ENCODE results near the gene MARCHF3.

MARCHF3 gene

GRCh38 chr5:126973193-126973592 is 57.2 kb downstream of the MARCHF3 start:
- TF ChIP-seq POLR2A (IDR thresholded peaks at IDR 0.05; ENCODE audit: low read depth, low read length), result no peak
- DNase-seq (ENCODE audit: insufficient read length, low spot score) (no peak), FAIRE-seq (no peak)

GRCh38 chr5:126972062-126972895 is 58.1 kb downstream of the MARCHF3 start:
- FAIRE-seq (no peak), DNase-seq (ENCODE audit: insufficient read length, low spot score) (no peak)
- TF ChIP-seq POLR2A (IDR thresholded peaks at IDR 0.05; ENCODE audit: low read depth, low read length), result no peak

- TF ChIP-seq POLR2A (IDR thresholded peaks at IDR 0.05; ENCODE audit: low read depth, low read length), result no peak
Measured at GRCh38 chr5:126971455-126972031, 58.8 kb downstream of the MARCHF3 start.

GRCh38 chr5:126970517-126971017 is 59.8 kb downstream of the MARCHF3 start:
- DNase-seq (ENCODE audit: insufficient read length, low spot score), result no peak
- peak; percentile 88 for FAIRE-seq
- TF ChIP-seq POLR2A (IDR thresholded peaks at IDR 0.05; ENCODE audit: low read depth, low read length), result no peak

More at GRCh38 chr5:126971455-126972031, 58.8 kb downstream of the MARCHF3 start:
- FAIRE-seq (no peak), DNase-seq (ENCODE audit: insufficient read length, low spot score) (no peak)

- FAIRE-seq, result no peak
- no peak for DNase-seq (ENCODE audit: insufficient read length, low spot score)
- no peak for TF ChIP-seq POLR2A (IDR thresholded peaks at IDR 0.05; ENCODE audit: low read depth, low read length)
Measured at GRCh38 chr5:126969548-126969947, 60.8 kb downstream of the MARCHF3 start.

- no peak for TF ChIP-seq POLR2A (IDR thresholded peaks at IDR 0.05; ENCODE audit: low read depth, low read length)
- DNase-seq (ENCODE audit: insufficient read length, low spot score) (no peak), FAIRE-seq (no peak)
Measured at GRCh38 chr5:126967808-126968466, 62.4 kb downstream of the MARCHF3 start.

- peak; percentile 48 for FAIRE-seq
- DNase-seq (ENCODE audit: insufficient read length, low spot score), result no peak
- TF ChIP-seq POLR2A (IDR thresholded peaks at IDR 0.05; ENCODE audit: low read depth, low read length), result no peak
Measured at GRCh38 chr5:126965487-126965886, 64.9 kb downstream of the MARCHF3 start.

- FAIRE-seq (peak; percentile 94), DNase-seq (ENCODE audit: insufficient read length, low spot score) (no peak)
- no peak for TF ChIP-seq POLR2A (IDR thresholded peaks at IDR 0.05; ENCODE audit: low read depth, low read length)
Measured at GRCh38 chr5:126965061-126965475, 65.3 kb downstream of the MARCHF3 start.

GRCh38 chr5:126963822-126964375 is 66.5 kb downstream of the MARCHF3 start:
- peak; percentile 75 for FAIRE-seq
- DNase-seq (ENCODE audit: insufficient read length, low spot score), result no peak

GRCh38 chr5:126961702-126962101 is 68.7 kb downstream of the MARCHF3 start:
- DNase-seq (ENCODE audit: insufficient read length, low spot score), result no peak
- TF ChIP-seq POLR2A (IDR thresholded peaks at IDR 0.05; ENCODE audit: low read depth, low read length), result no peak

More at GRCh38 chr5:126963822-126964375, 66.5 kb downstream of the MARCHF3 start:
- no peak for TF ChIP-seq POLR2A (IDR thresholded peaks at IDR 0.05; ENCODE audit: low read depth, low read length)

GRCh38 chr5:126961128-126961527 is 69.2 kb downstream of the MARCHF3 start:
- TF ChIP-seq POLR2A (IDR thresholded peaks at IDR 0.05; ENCODE audit: low read depth, low read length), result no peak
- no peak for FAIRE-seq

More at GRCh38 chr5:126961702-126962101, 68.7 kb downstream of the MARCHF3 start:
- FAIRE-seq, result peak; percentile 52

GRCh38 chr5:126959188-126959587 is 71.2 kb downstream of the MARCHF3 start:
- DNase-seq (ENCODE audit: insufficient read length, low spot score), result no peak
- FAIRE-seq, result peak; percentile 6
- no peak for TF ChIP-seq POLR2A (IDR thresholded peaks at IDR 0.05; ENCODE audit: low read depth, low read length)

More at GRCh38 chr5:126961128-126961527, 69.2 kb downstream of the MARCHF3 start:
- DNase-seq (ENCODE audit: insufficient read length, low spot score), result no peak

- FAIRE-seq (no peak), DNase-seq (ENCODE audit: insufficient read length, low spot score) (no peak)
- no peak for TF ChIP-seq POLR2A (IDR thresholded peaks at IDR 0.05; ENCODE audit: low read depth, low read length)
Measured at GRCh38 chr5:126956991-126957390, 73.4 kb downstream of the MARCHF3 start.

- no peak for TF ChIP-seq POLR2A (IDR thresholded peaks at IDR 0.05; ENCODE audit: low read depth, low read length)
- FAIRE-seq (no peak), DNase-seq (ENCODE audit: insufficient read length, low spot score) (no peak)
Measured at GRCh38 chr5:126954981-126955380, 75.4 kb downstream of the MARCHF3 start.

Measured in H54 (cell line).